NB4 (cell line): ENCODE data around the gene DIP2C.

Source experiments
- CTCF ChIP-seq: IDR thresholded peaks from one replicate; pipeline ENCODE4 v1.5.1; 2012; ENCODE audit warnings: low read depth, low read length
- MAX ChIP-seq: IDR thresholded peaks from 2 replicates; pipeline ENCODE4 v1.6.1; 2011; ENCODE audit warnings: low read depth, low read length
- MYC ChIP-seq: IDR thresholded peaks from 2 replicates; pipeline ENCODE4 v1.6.1; 2011; ENCODE audit warnings: low read depth, low read length
- POLR2A ChIP-seq: IDR thresholded peaks from 2 replicates; pipeline ENCODE4 v1.6.1; 2011; ENCODE audit warnings: mild to moderate bottlenecking; ENCODE audit not compliant: insufficient read length; ENCODE audit errors: extremely low read depth

- TF ChIP-seq CTCF (no peak), POLR2A (no peak), MAX (no peak), MYC (no peak)
These were observed 43.6 kb upstream of the DIP2C start for GRCh38 chr10:733086-733485.
